PC-9 (cell line): ENCODE measurements around the gene CIAO2B. TPM values are rescaled to one million over a fixed set of nuclear protein-coding genes. Genes with fewer than 3 reads are reported as not detected.

Experiments used
- BruUV-seq: library from RNA; stranded (reverse); fragments of 400-500 nt; replicated peaks from 2 replicates; lab custom pipeline; 2021; lab: Mats Ljungman, UMichigan
- CTCF ChIA-PET: fragments of 300-600 bp; sonication (Branson Sonifier 250); formaldehyde crosslinking; loops from one replicate; lab custom pipeline; 2022; ENCODE audit warnings: antibody characterized with exemption; lab: Charles Lee
- POLR2A ChIA-PET: fragments of 300-600 bp; sonication (Branson Sonifier 250); formaldehyde crosslinking; loops from one replicate; lab custom pipeline; 2022; ENCODE audit warnings: antibody characterized with exemption; ENCODE audit not compliant: unreplicated experiment; lab: Charles Lee
- DNase-seq, 2 experiments: peaks; one replicate each; pipeline versions ENCODE4 v3.0.0 to v3.0.0-alpha.2; 2015 to 2022; ENCODE audit warnings: mixed read lengths in 1 of 2
- H2AFZ ChIP-seq: fragments of 200-600 bp; sonication (generic); 2 replicates; pipeline ENCODE4 v1.8.1; 2017; ENCODE audit warnings: antibody characterized with exemption
- H3F3A ChIP-seq: fragments of 200-600 bp; sonication (generic); 2 replicates; pipeline ENCODE4 v1.8.1; 2017; ENCODE audit warnings: antibody characterized with exemption, mild to moderate bottlenecking, low read depth; ENCODE audit not compliant: insufficient read depth
- H3K27ac ChIP-seq: fragments of 200-600 bp; sonication (generic); 2 replicates; pipeline ENCODE4 v1.6.1; 2016; ENCODE audit warnings: mixed run types
- H3K27me3 ChIP-seq: fragments of 200-600 bp; sonication (generic); 2 replicates; pipeline ENCODE4 v1.6.1; 2016; ENCODE audit warnings: low read depth, mixed run types; ENCODE audit not compliant: insufficient read depth
- H3K36me3 ChIP-seq: fragments of 200-600 bp; sonication (generic); 2 replicates; pipeline ENCODE4 v1.6.1; 2016; ENCODE audit warnings: low read depth, mixed run types
- H3K4me1 ChIP-seq: fragments of 200-600 bp; sonication (generic); replicated peaks from 2 replicates; pipeline ENCODE4 v1.6.1; 2016; ENCODE audit warnings: mixed run types; ENCODE audit not compliant: insufficient read depth
- H3K4me2 ChIP-seq: fragments of 200-600 bp; sonication (generic); 2 replicates; pipeline ENCODE4 v1.6.1; 2017; ENCODE audit warnings: mixed run types
- H3K4me3 ChIP-seq: fragments of 200-600 bp; sonication (generic); 2 replicates; pipeline ENCODE4 v1.6.1; 2016; ENCODE audit warnings: mixed run types
- H3K79me2 ChIP-seq: fragments of 200-600 bp; sonication (generic); 2 replicates; pipeline ENCODE4 v1.6.1; 2017; ENCODE audit warnings: low read depth, mixed run types
- H3K9me2 ChIP-seq: fragments of 200-600 bp; sonication (generic); 2 replicates; pipeline ENCODE4 v1.8.1; 2017; ENCODE audit warnings: mild to moderate bottlenecking; ENCODE audit not compliant: insufficient read depth
- H3K9me3 ChIP-seq: fragments of 200-600 bp; sonication (generic); 2 replicates; pipeline ENCODE4 v1.8.1; 2016; ENCODE audit warnings: low read depth; ENCODE audit not compliant: insufficient read depth
- H4K20me1 ChIP-seq: fragments of 200-600 bp; sonication (generic); 2 replicates; pipeline ENCODE4 v1.8.1; 2017; ENCODE audit not compliant: insufficient read depth
- CTCF ChIP-seq: fragments of 200-600 bp; sonication (generic); conservative IDR thresholded peaks from 2 replicates; pipeline ENCODE4 v1.6.1; 2017; ENCODE audit warnings: mixed run types, antibody characterized with exemption, mild to moderate bottlenecking, moderate library complexity
- EZH2 ChIP-seq: fragments of 200-600 bp; sonication (generic); IDR thresholded peaks from 2 replicates; pipeline ENCODE4 v1.8.0; 2017; ENCODE audit warnings: antibody characterized with exemption, low read depth
- intact Hi-C: fragments of 100-400 bp; cut with micrococcal nuclease; formaldehyde crosslinking; loops from one replicate; pipeline ENCODE4 v1.10.0; 2022; ENCODE audit not compliant: unreplicated experiment
- total RNA-seq: library from RNA; stranded (reverse); gene quantifications from 2 replicates; pipeline ENCODE4 v1.2.3, GENCODE V29; 2021

Gene CIAO2B
- total RNA-seq, 1 experiment from 2014 or later, result 87.1 TPM

- Histone ChIP-seq H3K9me3 (no peaks in the 10 kb centered on the region), H4K20me1 (0 out of 2 replicates have a peak, but pooled peaks cover 4% of the 10 kb centered on the region), H3K27ac (0 out of 2 replicates have a peak overlapping the region, but pooled peaks have one; percentile 13), H3F3A (peaks cover 21% of the 10 kb centered on the region; the same call in 1 of the 2 replicates), H3K4me1 (peaks cover 15% of the 10 kb centered on the region), H3K36me3 (peaks cover 17% of the 10 kb centered on the region; the same call in 1 of the 2 replicates), H3K9me2 (no peaks in the 10 kb centered on the region), H2AFZ (no peak overlapping the region), H3K79me2 (peaks cover 8% of the 10 kb centered on the region), H3K4me2 (peak overlapping the region; percentile 40), H3K4me3 (no peak overlapping the region), H3K27me3 (no peaks in the 10 kb centered on the region)
- POLR2A ChIA-PET, result no interaction called here
- DNase-seq, result no peak
- no TSS peak for BruUV-seq
- TF ChIP-seq CTCF, result no peak
- no peak for TF ChIP-seq EZH2
- intact Hi-C loops, result loop anchor here (5.0 kb wide), 1 partner anchor 40 kb away; the partner anchor contains the start of gene RRAD
- CTCF ChIA-PET, result interaction anchor here (0.6 to 1.2 kb wide), 2 partner anchors 14 to 42 kb away, joined by 4 to 12 read pairs; no protein-coding TSS in a partner anchor
Observed at GRCh38 chr16:66886914-66887313, 47.3 kb downstream of the CIAO2B start.

GRCh38 chr16:66886321-66886720, 47.9 kb downstream of the CIAO2B start:
- Histone ChIP-seq H3K36me3 (peaks cover 17% of the 10 kb centered on the region; the same call in 1 of the 2 replicates), H3K27me3 (no peaks in the 10 kb centered on the region), H3K4me3 (peak overlapping the region; percentile 11; the same call in 1 of the 2 replicates), H3K27ac (peak overlapping the region; percentile 51; the same call in 1 of the 2 replicates), H3K9me2 (no peaks in the 10 kb centered on the region), H4K20me1 (0 out of 2 replicates have a peak, but pooled peaks cover 4% of the 10 kb centered on the region), H3K9me3 (no peaks in the 10 kb centered on the region), H3K79me2 (peaks cover 13% of the 10 kb centered on the region), H2AFZ (no peak overlapping the region), H3F3A (peaks cover 20% of the 10 kb centered on the region; the same call in 1 of the 2 replicates), H3K4me1 (peaks cover 21% of the 10 kb centered on the region), H3K4me2 (peak overlapping the region; percentile 40)
- no peak for TF ChIP-seq CTCF
- TF ChIP-seq EZH2, result no peak
- CTCF ChIA-PET, result interaction anchor here (0.6 to 1.2 kb wide), 2 partner anchors 13 to 43 kb away, joined by 4 to 12 read pairs; no protein-coding TSS in a partner anchor
- BruUV-seq, result no TSS peak
- intact Hi-C loops, result loop anchor here (5.0 kb wide), 1 partner anchor 41 kb away; the partner anchor contains the start of gene RRAD
- POLR2A ChIA-PET, result no interaction called here
- DNase-seq, result peak in 1 of 2 experiments; percentile 52

- Histone ChIP-seq H3F3A (peaks cover 15% of the 10 kb centered on the region; the same call in 1 of the 2 replicates), H3K4me1 (peaks cover 21% of the 10 kb centered on the region), H3K9me2 (no peaks in the 10 kb centered on the region), H3K27ac (no peak overlapping the region), H3K27me3 (no peaks in the 10 kb centered on the region), H3K9me3 (no peaks in the 10 kb centered on the region), H2AFZ (no peak overlapping the region), H3K4me2 (no peak overlapping the region), H3K79me2 (peaks cover 18% of the 10 kb centered on the region), H3K36me3 (peaks cover 17% of the 10 kb centered on the region; the same call in 1 of the 2 replicates), H4K20me1 (0 out of 2 replicates have a peak, but pooled peaks cover 4% of the 10 kb centered on the region), H3K4me3 (no peak overlapping the region)
- POLR2A ChIA-PET, result no interaction called here
- CTCF ChIA-PET, result interaction anchor here (0.6 to 1.2 kb wide), 2 partner anchors 12 to 13 kb away, joined by 3 to 4 read pairs; no protein-coding TSS in a partner anchor
- no TSS peak for BruUV-seq
- intact Hi-C loops, result loop anchor here (5.0 kb wide), 1 partner anchor 42 kb away; the partner anchor contains the start of gene RRAD
- DNase-seq, result no peak
- TF ChIP-seq CTCF (no peak), EZH2 (no peak)
Observed at GRCh38 chr16:66885491-66885890, 48.7 kb downstream of the CIAO2B start.
